ENCODE measurements around the gene PLCD3. TPM values are rescaled to one million over a fixed set of nuclear protein-coding genes. Genes with fewer than 3 reads are reported as not detected.

The PLCD3 gene
- total and polyA plus RNA-seq, 2 donors: 0.66 to 9.1 TPM

- Histone ChIP-seq H3K27me3 (ENCODE audit: control insufficient read depth in 2 of 2, insufficient read depth in 1 of 2, low read length in 1 of 2) (peaks cover 0 to 3% of the 10 kb centered on the region in 2 donors), H3K36me3 (ENCODE audit: control insufficient read depth in 2 of 2, insufficient read depth in 2 of 2, low read length in 1 of 2) (no peaks in the 10 kb centered on the region), H3K4me1 (ENCODE audit: control insufficient read depth in 2 of 2, insufficient read depth in 2 of 2, low read length in 2 of 2) (peaks cover 18 to 36% of the 10 kb centered on the region in 2 donors), H3K27ac (ENCODE audit: low read depth in 1 of 2, low read length in 1 of 2) (peak overlapping the region; percentile 64 to 81), H3K4me3 (ENCODE audit: low read length in 2 of 2) (peak overlapping the region; percentile 44 to 96), H3K9me3 (ENCODE audit: control insufficient read depth in 2 of 2, insufficient read depth in 1 of 2, low read length in 1 of 2) (no peaks in the 10 kb centered on the region)
- no peak for DNase-seq (ENCODE audit: low read depth in 6 of 9, low spot score in 9 of 9)
- 80% methylated on average over 8 of the region's 8 CpGs for WGBS
These were observed 18.8 kb upstream of the PLCD3 start for GRCh38 chr17:45150911-45151809.

GRCh38 chr17:45149669-45150664 lies 17.7 kb upstream of the PLCD3 start:
- Histone ChIP-seq H3K36me3 (ENCODE audit: control insufficient read depth in 2 of 2, insufficient read depth in 2 of 2, low read length in 1 of 2) (no peaks in the 10 kb centered on the region), H3K27ac (ENCODE audit: low read depth in 1 of 2, low read length in 1 of 2) (peak overlapping the region; percentile 91 to 97), H3K27me3 (ENCODE audit: control insufficient read depth in 2 of 2, insufficient read depth in 1 of 2, low read length in 1 of 2) (peaks cover 0 to 13% of the 10 kb centered on the region in 2 donors), H3K4me3 (ENCODE audit: low read length in 2 of 2) (peak overlapping the region; percentile 87 to 96), H3K4me1 (ENCODE audit: control insufficient read depth in 2 of 2, insufficient read depth in 2 of 2, low read length in 2 of 2) (peaks cover 20 to 38% of the 10 kb centered on the region in 2 donors), H3K9me3 (ENCODE audit: control insufficient read depth in 2 of 2, insufficient read depth in 1 of 2, low read length in 1 of 2) (no peaks in the 10 kb centered on the region)
- peak in 4 of 9 donors; percentile 43 to 80 (median 50) for DNase-seq (ENCODE audit: low read depth in 6 of 9, low spot score in 9 of 9)
- 4% methylated on average over 56 of the region's 56 CpGs for WGBS

- peak in 5 of 9 donors; percentile 76 to 91 (median 82) for DNase-seq (ENCODE audit: low read depth in 6 of 9, low spot score in 9 of 9)
- under 1% methylated on average over 32 of the region's 32 CpGs for WGBS
- Histone ChIP-seq H3K4me1 (ENCODE audit: control insufficient read depth in 2 of 2, insufficient read depth in 2 of 2, low read length in 2 of 2) (peaks cover 28 to 45% of the 10 kb centered on the region in 2 donors), H3K4me3 (ENCODE audit: low read length in 2 of 2) (peak overlapping the region; percentile 87 to 96), H3K36me3 (ENCODE audit: control insufficient read depth in 2 of 2, insufficient read depth in 2 of 2, low read length in 1 of 2) (no peaks in the 10 kb centered on the region), H3K9me3 (ENCODE audit: control insufficient read depth in 2 of 2, insufficient read depth in 1 of 2, low read length in 1 of 2) (no peaks in the 10 kb centered on the region), H3K27ac (ENCODE audit: low read depth in 1 of 2, low read length in 1 of 2) (peak overlapping the region; percentile 95 to 97), H3K27me3 (ENCODE audit: control insufficient read depth in 2 of 2, insufficient read depth in 1 of 2, low read length in 1 of 2) (peaks cover 0 to 20% of the 10 kb centered on the region in 2 donors)
These were observed 16.8 kb upstream of the PLCD3 start for GRCh38 chr17:45149037-45149668.

GRCh38 chr17:45148183-45149036 lies 16.1 kb upstream of the PLCD3 start, which contains the start of gene HEXIM1:
HEXIM1 (plus strand) TSS chr17:45148475; CDS start chr17:45149191, 716 bp downstream.
- H3K27me3 ChIP-seq (ENCODE audit: control insufficient read depth in 2 of 2, insufficient read depth in 1 of 2, low read length in 1 of 2): peaks cover 0 to 28% of the 10 kb centered on the region in 2 donors
- H3K4me1 ChIP-seq (ENCODE audit: control insufficient read depth in 2 of 2, insufficient read depth in 2 of 2, low read length in 2 of 2): peaks cover 34 to 52% of the 10 kb centered on the region in 2 donors
- peak within 1 kb of the TSS; percentile 87 to 96 for H3K4me3 ChIP-seq (ENCODE audit: low read length in 2 of 2)
- WGBS: under 1% methylated on average over 58 of the region's 58 CpGs
- H3K9me3 ChIP-seq (ENCODE audit: control insufficient read depth in 2 of 2, insufficient read depth in 1 of 2, low read length in 1 of 2): no peaks in the 10 kb centered on the region
- H3K36me3 ChIP-seq (ENCODE audit: control insufficient read depth in 2 of 2, insufficient read depth in 2 of 2, low read length in 1 of 2): no peaks in the 10 kb centered on the region
- H3K27ac ChIP-seq (ENCODE audit: low read depth in 1 of 2, low read length in 1 of 2): peak within 1 kb of the TSS; percentile 97
- peak; percentile 99 to 100 (median 100) for DNase-seq (ENCODE audit: low read depth in 6 of 9, low spot score in 9 of 9)

- Histone ChIP-seq H3K36me3 (ENCODE audit: control insufficient read depth in 2 of 2, insufficient read depth in 2 of 2, low read length in 1 of 2) (no peaks in the 10 kb centered on the region), H3K4me3 (ENCODE audit: low read length in 2 of 2) (peak overlapping the region; percentile 58 to 87), H3K4me1 (ENCODE audit: control insufficient read depth in 2 of 2, insufficient read depth in 2 of 2, low read length in 2 of 2) (peaks cover 34 to 57% of the 10 kb centered on the region in 2 donors), H3K27me3 (ENCODE audit: control insufficient read depth in 2 of 2, insufficient read depth in 1 of 2, low read length in 1 of 2) (peaks cover 0 to 35% of the 10 kb centered on the region in 2 donors), H3K27ac (ENCODE audit: low read depth in 1 of 2, low read length in 1 of 2) (peak overlapping the region; percentile 93 to 97), H3K9me3 (ENCODE audit: control insufficient read depth in 2 of 2, insufficient read depth in 1 of 2, low read length in 1 of 2) (no peaks in the 10 kb centered on the region)
- WGBS: under 1% methylated on average over 38 of the region's 38 CpGs
- peak; percentile 82 to 97 (median 91) for DNase-seq (ENCODE audit: low read depth in 6 of 9, low spot score in 9 of 9)
These were observed 15.4 kb upstream of the PLCD3 start for GRCh38 chr17:45147581-45148182.

- peaks cover 34 to 53% of the 10 kb centered on the region in 2 donors for H3K4me1 ChIP-seq (ENCODE audit: control insufficient read depth in 2 of 2, insufficient read depth in 2 of 2, low read length in 2 of 2)
- peak overlapping the region; percentile 58 to 87 for H3K4me3 ChIP-seq (ENCODE audit: low read length in 2 of 2)
- peak in 1 of 9 donors; percentile 88 for DNase-seq (ENCODE audit: low read depth in 6 of 9, low spot score in 9 of 9)
- H3K9me3 ChIP-seq (ENCODE audit: control insufficient read depth in 2 of 2, insufficient read depth in 1 of 2, low read length in 1 of 2): no peaks in the 10 kb centered on the region
- 18% methylated on average over 29 of the region's 29 CpGs for WGBS
- peak overlapping the region; percentile 93 to 97 for H3K27ac ChIP-seq (ENCODE audit: low read depth in 1 of 2, low read length in 1 of 2)
- H3K36me3 ChIP-seq (ENCODE audit: control insufficient read depth in 2 of 2, insufficient read depth in 2 of 2, low read length in 1 of 2): no peaks in the 10 kb centered on the region
- peaks cover 0 to 36% of the 10 kb centered on the region in 2 donors for H3K27me3 ChIP-seq (ENCODE audit: control insufficient read depth in 2 of 2, insufficient read depth in 1 of 2, low read length in 1 of 2)
These were observed 14.7 kb upstream of the PLCD3 start for GRCh38 chr17:45146890-45147580.

GRCh38 chr17:45146592-45146889 lies 14.2 kb upstream of the PLCD3 start:
- Histone ChIP-seq H3K36me3 (ENCODE audit: control insufficient read depth in 2 of 2, insufficient read depth in 2 of 2, low read length in 1 of 2) (no peaks in the 10 kb centered on the region), H3K4me1 (ENCODE audit: control insufficient read depth in 2 of 2, insufficient read depth in 2 of 2, low read length in 2 of 2) (peaks cover 31 to 49% of the 10 kb centered on the region in 2 donors), H3K27me3 (ENCODE audit: control insufficient read depth in 2 of 2, insufficient read depth in 1 of 2, low read length in 1 of 2) (peaks cover 0 to 36% of the 10 kb centered on the region in 2 donors), H3K9me3 (ENCODE audit: control insufficient read depth in 2 of 2, insufficient read depth in 1 of 2, low read length in 1 of 2) (no peaks in the 10 kb centered on the region), H3K27ac (ENCODE audit: low read depth in 1 of 2, low read length in 1 of 2) (peak overlapping the region in 1 of 2 donors; percentile 93), H3K4me3 (ENCODE audit: low read length in 2 of 2) (peak overlapping the region; percentile 58 to 87)
- no peak for DNase-seq (ENCODE audit: low read depth in 6 of 9, low spot score in 9 of 9)
- 97% methylated on average over 4 of the region's 4 CpGs for WGBS
